Measurements from ENCODE around the gene ZFP36L1. TPM values are rescaled to one million over a fixed set of nuclear protein-coding genes. Genes with fewer than 3 reads are reported as not detected.

ZFP36L1 gene
- total and polyA plus RNA-seq, 9 donors, result 336 to 1,074 (median 626) TPM

DNA sequence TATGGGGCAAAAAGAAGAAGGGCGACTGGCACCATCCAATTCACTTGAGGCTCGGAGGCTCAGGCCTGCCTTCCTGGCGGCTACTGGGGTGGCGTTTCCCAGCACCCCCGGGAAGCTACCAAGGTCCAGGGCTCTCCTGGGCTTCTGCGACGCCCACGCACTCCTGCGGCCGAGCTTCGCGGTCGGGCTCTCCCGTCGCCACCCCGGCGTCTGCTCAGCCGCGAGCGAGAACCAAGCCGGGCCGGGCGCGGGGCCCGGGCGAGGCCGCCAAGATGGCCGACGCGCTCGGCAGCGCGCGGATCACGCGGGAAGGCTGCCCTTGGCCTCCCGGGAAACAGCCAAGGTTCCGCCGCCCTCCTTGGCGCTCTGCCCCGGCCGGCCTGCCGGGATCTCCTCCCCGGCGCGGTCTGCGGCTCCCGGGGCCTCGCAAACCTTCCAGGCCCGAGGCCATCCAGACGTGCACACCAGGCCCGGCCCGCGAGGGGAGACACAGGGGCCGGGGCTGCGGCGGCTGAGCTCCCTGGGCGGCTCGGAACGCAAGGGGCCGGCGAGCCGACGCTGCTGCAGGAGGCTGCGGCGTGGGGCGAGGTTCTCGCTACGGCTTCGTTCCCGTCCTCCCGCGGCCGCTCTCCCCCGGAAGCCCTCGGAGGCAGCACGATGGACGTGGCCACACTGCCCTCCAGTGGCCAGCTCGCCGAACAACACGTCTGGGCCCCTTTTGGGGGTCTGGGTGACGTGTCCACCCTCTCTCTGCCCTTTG lies 23.5 kb upstream of the ZFP36L1 start:
- WGBS, 3 donors, result 1 to 6% (median 2%) methylated on average over 26 to 82 of the region's 82 CpGs
- peak; percentile 92 to 96 (median 95) for DNase-seq

DNA sequence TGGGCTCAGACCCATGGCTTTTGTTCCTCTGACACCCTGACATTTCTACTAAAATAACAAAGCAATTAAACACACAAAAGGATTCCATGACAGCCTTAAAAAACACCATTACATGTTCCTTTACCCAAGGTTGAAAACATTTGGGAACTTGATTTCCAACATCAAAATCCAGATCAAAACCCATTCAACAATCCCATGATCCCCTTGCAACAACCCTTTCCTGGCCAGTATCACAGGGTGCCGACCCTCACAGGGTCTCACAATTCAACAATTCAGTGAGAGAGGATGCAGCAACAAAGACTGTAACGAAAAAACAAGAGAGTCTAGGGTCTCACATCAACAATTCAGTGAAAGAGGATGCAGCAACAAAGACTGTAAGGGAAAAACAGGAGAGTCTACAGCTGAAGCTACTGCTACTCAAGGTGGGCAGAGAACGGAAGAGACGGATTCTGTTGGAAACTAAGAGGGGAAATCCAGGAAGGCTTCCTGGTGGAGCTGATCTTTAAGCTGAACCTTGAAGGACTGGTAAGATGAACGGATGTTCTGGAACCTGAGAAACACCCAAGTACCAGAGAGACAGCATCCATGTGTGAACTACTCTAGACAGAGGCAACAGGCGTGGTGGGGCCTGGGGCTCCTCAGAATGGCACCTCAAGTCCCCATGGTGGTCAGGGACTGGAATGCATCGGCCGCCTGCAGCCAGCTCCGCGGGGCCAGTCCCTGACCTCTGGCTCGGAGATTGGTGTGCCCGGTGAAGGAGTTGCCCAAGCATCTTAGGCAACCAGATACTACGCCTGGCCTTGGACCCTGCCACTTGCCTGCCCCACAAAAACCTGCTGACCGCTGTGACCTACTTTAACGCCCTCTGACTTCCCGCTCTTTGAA lies 22.7 kb upstream of the ZFP36L1 start:
- no peaks in the 10 kb centered on the region for H3K36me3 ChIP-seq
- peak in 1 of 5 donors; percentile 17 for DNase-seq
- intact Hi-C loops (cut with DNase I), result loop anchor here (1.0 to 10.0 kb wide), 6 partner anchors 22 to 883 kb away; partner anchors contain the start of gene ZFP36L1 (in 1 of the 4)
- H3K4me3 ChIP-seq, result peak overlapping the region; percentile 45
- TF ChIP-seq EP300 (IDR thresholded peaks at IDR 0.05) (no peak), POLR2A (IDR thresholded peaks at IDR 0.05) (no peak)
- TF ChIP-seq, protein P1, sequence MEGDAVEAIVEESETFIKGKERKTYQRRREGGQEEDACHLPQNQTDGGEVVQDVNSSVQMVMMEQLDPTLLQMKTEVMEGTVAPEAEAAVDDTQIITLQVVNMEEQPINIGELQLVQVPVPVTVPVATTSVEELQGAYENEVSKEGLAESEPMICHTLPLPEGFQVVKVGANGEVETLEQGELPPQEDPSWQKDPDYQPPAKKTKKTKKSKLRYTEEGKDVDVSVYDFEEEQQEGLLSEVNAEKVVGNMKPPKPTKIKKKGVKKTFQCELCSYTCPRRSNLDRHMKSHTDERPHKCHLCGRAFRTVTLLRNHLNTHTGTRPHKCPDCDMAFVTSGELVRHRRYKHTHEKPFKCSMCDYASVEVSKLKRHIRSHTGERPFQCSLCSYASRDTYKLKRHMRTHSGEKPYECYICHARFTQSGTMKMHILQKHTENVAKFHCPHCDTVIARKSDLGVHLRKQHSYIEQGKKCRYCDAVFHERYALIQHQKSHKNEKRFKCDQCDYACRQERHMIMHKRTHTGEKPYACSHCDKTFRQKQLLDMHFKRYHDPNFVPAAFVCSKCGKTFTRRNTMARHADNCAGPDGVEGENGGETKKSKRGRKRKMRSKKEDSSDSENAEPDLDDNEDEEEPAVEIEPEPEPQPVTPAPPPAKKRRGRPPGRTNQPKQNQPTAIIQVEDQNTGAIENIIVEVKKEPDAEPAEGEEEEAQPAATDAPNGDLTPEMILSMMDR (IDR thresholded peaks at IDR 0.05), result no peak
- peaks cover 28% of the 10 kb centered on the region for H3K4me1 ChIP-seq (ENCODE audit: insufficient read depth)
- no peaks in the 10 kb centered on the region for H3K27me3 ChIP-seq
- 69 to 76% (median 71%) methylated on average over 16 of the region's 16 CpGs for WGBS, 3 donors
- peak overlapping the region; percentile 75 to 99 for H3K27ac ChIP-seq
- H3K9me3 ChIP-seq, result no peaks in the 10 kb centered on the region

More for the DNA sequence above, 23.5 kb upstream of the ZFP36L1 start:
- intact Hi-C loops (cut with DNase I), result loop anchor here (1.0 to 10.0 kb wide), 6 partner anchors 23 to 884 kb away; partner anchors contain the start of gene ZFP36L1 (in 1 of the 4)
- H3K27me3 ChIP-seq, result no peaks in the 10 kb centered on the region
- H3K27ac ChIP-seq, result peak overlapping the region; percentile 75 to 99
- H3K4me3 ChIP-seq, result peak overlapping the region; percentile 45
- TF ChIP-seq POLR2A (IDR thresholded peaks at IDR 0.05), result peak; percentile 63
- no peak for TF ChIP-seq EP300 (IDR thresholded peaks at IDR 0.05)
- TF ChIP-seq, protein P1 (IDR thresholded peaks at IDR 0.05), result peak; percentile 96 to 100 (median 98)
- H3K36me3 ChIP-seq, result no peaks in the 10 kb centered on the region
- H3K9me3 ChIP-seq, result no peaks in the 10 kb centered on the region
- peaks cover 28% of the 10 kb centered on the region for H3K4me1 ChIP-seq (ENCODE audit: insufficient read depth)

DNA sequence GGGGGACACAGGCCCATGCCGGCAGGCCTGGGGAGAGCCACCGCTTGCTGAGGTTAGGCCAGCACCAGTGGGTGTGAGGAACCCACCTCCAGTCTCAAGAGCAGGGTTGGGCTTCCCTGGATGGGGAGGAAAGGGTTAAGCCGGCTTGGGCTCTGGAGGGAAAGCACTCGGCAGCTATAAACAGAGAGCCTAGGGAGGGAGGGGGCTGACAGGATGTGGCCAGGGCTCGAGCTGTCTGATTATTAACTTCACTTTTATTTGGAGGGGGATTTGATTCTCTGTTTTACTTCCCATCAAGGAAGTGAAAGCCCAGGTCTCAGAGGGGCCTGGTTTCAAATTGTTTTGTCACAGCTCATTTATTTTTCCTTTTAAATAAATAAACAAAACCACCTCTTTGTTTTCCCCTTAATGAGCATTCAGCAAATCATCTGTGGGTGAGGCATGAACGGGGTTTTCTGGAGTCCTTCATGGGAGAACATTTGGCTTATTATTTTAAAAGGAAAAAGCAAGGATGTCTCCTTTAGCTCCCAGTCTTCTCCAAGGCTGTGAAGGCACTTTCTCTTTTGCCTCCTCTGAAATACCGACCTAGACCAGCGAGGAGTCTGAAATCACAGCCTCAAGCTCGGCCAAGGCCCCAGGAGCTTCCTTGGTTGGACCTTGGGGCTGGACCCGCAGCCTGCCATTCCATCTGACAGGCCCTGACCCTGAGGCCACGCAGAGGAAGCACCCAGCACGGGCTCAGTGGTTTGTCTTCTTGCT lies 21.9 kb upstream of the ZFP36L1 start:
- Histone ChIP-seq H3K9me3 (no peaks in the 10 kb centered on the region), H3K36me3 (no peaks in the 10 kb centered on the region), H3K4me3 (peak overlapping the region; percentile 8), H3K27me3 (no peaks in the 10 kb centered on the region), H3K4me1 (ENCODE audit: insufficient read depth) (peaks cover 28% of the 10 kb centered on the region), H3K27ac (peak overlapping the region; percentile 75 to 99)
- DNase-seq, result peak; percentile 60 to 70 (median 65)
- intact Hi-C loops (cut with DNase I), result loop anchor here (5.0 to 10.0 kb wide), 4 partner anchors 420 to 882 kb away; no protein-coding TSS in a partner anchor
- TF ChIP-seq EP300 (IDR thresholded peaks at IDR 0.05) (no peak), POLR2A (IDR thresholded peaks at IDR 0.05) (no peak)
- TF ChIP-seq, protein P1 (IDR thresholded peaks at IDR 0.05), result no peak
- WGBS, 3 donors, result 3 to 8% (median 6%) methylated on average over 12 of the region's 12 CpGs

DNA sequence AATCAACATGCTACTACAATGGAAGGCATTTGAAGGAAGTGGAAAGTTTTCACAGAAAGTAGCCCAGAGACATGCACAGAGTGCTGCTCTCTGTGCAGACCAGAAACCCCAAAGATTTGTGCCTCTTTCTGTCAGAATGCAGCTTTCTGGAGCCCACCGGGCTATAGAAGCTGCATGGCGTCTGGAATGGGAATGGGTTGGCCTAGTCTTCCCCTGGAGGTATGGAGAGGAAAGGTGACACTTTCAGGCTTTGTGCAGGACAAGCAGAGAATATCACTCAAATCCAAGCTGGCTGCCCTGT lies 21.3 kb upstream of the ZFP36L1 start:
- intact Hi-C loops (cut with DNase I), result loop anchor here in 3 of 4 donors (10.0 kb wide), 2 partner anchors 419 to 569 kb away; no protein-coding TSS in a partner anchor
- H3K36me3 ChIP-seq, result no peaks in the 10 kb centered on the region
- H3K9me3 ChIP-seq, result no peaks in the 10 kb centered on the region
- 28 to 44% (median 30%) methylated on average over 2 of the region's 2 CpGs for WGBS, 3 donors
- H3K27me3 ChIP-seq, result no peaks in the 10 kb centered on the region
- peaks cover 28% of the 10 kb centered on the region for H3K4me1 ChIP-seq (ENCODE audit: insufficient read depth)
- H3K27ac ChIP-seq, result peak overlapping the region; percentile 75 to 99
- DNase-seq, result no peak
- TF ChIP-seq, protein P1 (IDR thresholded peaks at IDR 0.05), result no peak
- TF ChIP-seq POLR2A (IDR thresholded peaks at IDR 0.05) (no peak), EP300 (IDR thresholded peaks at IDR 0.05) (no peak)
- peak overlapping the region; percentile 8 for H3K4me3 ChIP-seq

Data from ovary (tissue), 9 donors.